NCI-H510A (cell line): ENCODE results near the gene MOCOS.

ENCODE experiments used
- DNase-seq: peaks from one replicate; lab custom pipeline; 2025; lab: John Stamatoyannopoulos, UW

Gene MOCOS

GRCh38 chr18:36177913-36178312 lies 9.4 kb upstream of the MOCOS start:
- DNase-seq = no peak

- DNase-seq = no peak
Measured at GRCh38 chr18:36179562-36180355, 7.5 kb upstream of the MOCOS start.

GRCh38 chr18:36181441-36181840 lies 5.9 kb upstream of the MOCOS start:
- DNase-seq = no peak

- no peak for DNase-seq
Measured at GRCh38 chr18:36181898-36182506, 5.3 kb upstream of the MOCOS start.

GRCh38 chr18:36183033-36183432 lies 4.3 kb upstream of the MOCOS start:
- DNase-seq = no peak

- no peak for DNase-seq
Measured at GRCh38 chr18:36183987-36184386, 3.3 kb upstream of the MOCOS start.

- no peak for DNase-seq
Measured at GRCh38 chr18:36185157-36185556, 2.1 kb upstream of the MOCOS start.

GRCh38 chr18:36185901-36186460 lies 1.3 kb upstream of the MOCOS start:
- no peak for DNase-seq

- peak; percentile 73 for DNase-seq
Measured at GRCh38 chr18:36186461-36187192, 670 bp upstream of the MOCOS start.

- no peak for DNase-seq
Measured at GRCh38 chr18:36187826-36188721, 777 bp downstream of the MOCOS start.

- no peak for DNase-seq
Measured at GRCh38 chr18:36188916-36189315, 1.6 kb downstream of the MOCOS start.

GRCh38 chr18:36189486-36189885 lies 2.2 kb downstream of the MOCOS start:
- no peak for DNase-seq

GRCh38 chr18:36191286-36191685 lies 4.0 kb downstream of the MOCOS start:
- DNase-seq = no peak

GRCh38 chr18:36191711-36192110 lies 4.4 kb downstream of the MOCOS start:
- no peak for DNase-seq

GRCh38 chr18:36194600-36195315 lies 7.5 kb downstream of the MOCOS start:
- no peak for DNase-seq

- no peak for DNase-seq
Measured at GRCh38 chr18:36195427-36196122, 8.3 kb downstream of the MOCOS start.

- no peak for DNase-seq
Measured at GRCh38 chr18:36196238-36196995, 9.1 kb downstream of the MOCOS start.

- DNase-seq = no peak
Measured at GRCh38 chr18:36197511-36198166, 10.3 kb downstream of the MOCOS start.

- no peak for DNase-seq
Measured at GRCh38 chr18:36199691-36200295, 12.5 kb downstream of the MOCOS start.
